Hepatocyte (in vitro differentiated cells): ENCODE measurements around the gene ZCWPW2. TPM values are rescaled to one million over a fixed set of nuclear protein-coding genes. Genes with fewer than 3 reads are reported as not detected.
A peak's percentile ranks its signal among the peaks of the same experiment; 100 is the strongest.

Source experiments
- DNase-seq: peaks from one replicate; pipeline ENCODE4 v3.0.0-alpha.2; 2016; ENCODE audit warnings: low spot score
- H2AFZ ChIP-seq: fragments of 200-600 bp; sonication (generic); 2 replicates; pipeline ENCODE4 v1.6.0; 2016; ENCODE audit warnings: antibody characterized with exemption, mild to moderate bottlenecking
- H3K27ac ChIP-seq: fragments of 200-600 bp; sonication (generic); 2 replicates; pipeline ENCODE4 v1.5.1; 2016; ENCODE audit warnings: mild to moderate bottlenecking
- H3K27me3 ChIP-seq: fragments of 200-600 bp; sonication (generic); 2 replicates; pipeline ENCODE4 v1.6.1; 2016
- H3K36me3 ChIP-seq: fragments of 200-600 bp; sonication (generic); replicated peaks from 2 replicates; pipeline ENCODE4 v1.5.1; 2016; ENCODE audit warnings: low read depth; ENCODE audit not compliant: insufficient read depth
- H3K4me1 ChIP-seq: fragments of 200-600 bp; sonication (generic); 2 replicates; pipeline ENCODE4 v1.5.1; 2016; ENCODE audit warnings: mild to moderate bottlenecking, moderate library complexity; ENCODE audit not compliant: insufficient read depth
- H3K4me2 ChIP-seq: fragments of 200-600 bp; sonication (generic); 2 replicates; pipeline ENCODE4 v1.6.0; 2016
- H3K4me3 ChIP-seq: fragments of 200-600 bp; sonication (generic); 2 replicates; pipeline ENCODE4 v1.5.1; 2016; ENCODE audit warnings: mild to moderate bottlenecking
- H3K79me2 ChIP-seq: fragments of 200-600 bp; sonication (generic); 2 replicates; pipeline ENCODE4 v1.6.0; 2017; ENCODE audit warnings: mild to moderate bottlenecking
- H3K9me2 ChIP-seq: fragments of 200-600 bp; sonication (generic); replicated peaks from 2 replicates; pipeline ENCODE4 v1.6.0; 2017; ENCODE audit warnings: mild to moderate bottlenecking; ENCODE audit not compliant: insufficient read depth
- H3K9me3 ChIP-seq: fragments of 200-600 bp; sonication (generic); 2 replicates; pipeline ENCODE4 v1.5.1; 2016; ENCODE audit warnings: low read depth, mild to moderate bottlenecking
- H4K20me1 ChIP-seq: fragments of 200-600 bp; sonication (generic); 2 replicates; pipeline ENCODE4 v1.6.0; 2016; ENCODE audit warnings: mild to moderate bottlenecking; ENCODE audit not compliant: insufficient read depth, poor library complexity, severe bottlenecking
- EZH2 ChIP-seq: fragments of 200-600 bp; sonication (generic); IDR thresholded peaks from 2 replicates; pipeline ENCODE4 v1.6.1; 2016; ENCODE audit warnings: antibody characterized with exemption, mild to moderate bottlenecking, borderline replicate concordance
- EZH2phosphoT487 ChIP-seq: fragments of 200-600 bp; sonication (generic); IDR thresholded peaks from one replicate; pipeline ENCODE4 v1.6.1; 2018; ENCODE audit warnings: antibody characterized with exemption, mild to moderate bottlenecking, low read depth, moderate library complexity; ENCODE audit not compliant: unreplicated experiment, severe bottlenecking
- WGBS: methylation state at CpG from one replicate; pipeline ENCODE4 v1.1.6; 2016; ENCODE audit warnings: low lambda C conversion rate; ENCODE audit errors: missing lambda C conversion rate; 5-methylcytosine and 5-hydroxymethylcytosine counted together
- polyA plus RNA-seq: library from polyadenylated mRNA; unstranded; fragments of >200 nt; fragmentation: Nextera tagmentation; extraction: Ambion mirVana; gene quantifications from 2 replicates; pipeline ENCODE4 v1.2.1, GENCODE V29; 2016
- total RNA-seq: library from RNA; depleted of rRNA; stranded (reverse); fragments of >200 nt; gene quantifications from 2 replicates; pipeline ENCODE4 v1.2.3, GENCODE V29; 2014
- TF ChIP-seq, protein P1 (sequence below): fragments of 200-600 bp; sonication (generic); IDR thresholded peaks from 2 replicates; pipeline ENCODE4 v1.5.1; 2016; ENCODE audit warnings: antibody characterized with exemption, mild to moderate bottlenecking; ENCODE audit not compliant: poor library complexity

ZCWPW2 gene
- total and polyA plus RNA-seq, 2 experiments from 2014 or later = 0.77 to 1.8 TPM

DNA sequence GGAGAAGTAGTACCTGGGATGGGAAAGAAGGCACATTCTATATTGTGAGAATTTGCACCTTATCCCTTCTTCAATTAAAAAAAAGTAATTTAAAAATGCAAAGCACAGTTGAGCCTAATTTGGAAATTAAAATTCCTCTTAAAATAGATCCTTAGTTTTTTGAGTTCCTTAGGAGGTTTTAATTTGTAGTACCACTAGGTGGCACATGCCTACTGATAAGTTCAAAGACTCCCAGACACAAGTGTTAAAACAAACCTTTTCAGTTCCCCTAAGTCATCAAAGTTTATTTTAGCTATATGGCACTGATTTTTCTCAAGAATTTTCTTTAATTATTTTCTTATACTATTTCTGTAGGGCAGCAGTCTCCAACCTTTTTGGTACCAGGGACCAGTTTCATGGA, 127.7 kb downstream of the ZCWPW2 start:
- no peak overlapping the region for H3K4me3 ChIP-seq
- H3K27me3 ChIP-seq = no peaks in the 10 kb centered on the region
- H3K9me3 ChIP-seq = no peaks in the 10 kb centered on the region
- H3K36me3 ChIP-seq = no peaks in the 10 kb centered on the region
- H3K27ac ChIP-seq = no peak overlapping the region
- H3K79me2 ChIP-seq = no peaks in the 10 kb centered on the region
- no peaks in the 10 kb centered on the region for H3K4me1 ChIP-seq
- peak; percentile 71 for DNase-seq
- no peak overlapping the region for H3K4me2 ChIP-seq
- no peaks in the 10 kb centered on the region for H3K9me2 ChIP-seq
- H2AFZ ChIP-seq = no peak overlapping the region
- no peaks in the 10 kb centered on the region for H4K20me1 ChIP-seq
- TF ChIP-seq EZH2phosphoT487 (no peak), EZH2 (no peak)
- TF ChIP-seq, protein P1, sequence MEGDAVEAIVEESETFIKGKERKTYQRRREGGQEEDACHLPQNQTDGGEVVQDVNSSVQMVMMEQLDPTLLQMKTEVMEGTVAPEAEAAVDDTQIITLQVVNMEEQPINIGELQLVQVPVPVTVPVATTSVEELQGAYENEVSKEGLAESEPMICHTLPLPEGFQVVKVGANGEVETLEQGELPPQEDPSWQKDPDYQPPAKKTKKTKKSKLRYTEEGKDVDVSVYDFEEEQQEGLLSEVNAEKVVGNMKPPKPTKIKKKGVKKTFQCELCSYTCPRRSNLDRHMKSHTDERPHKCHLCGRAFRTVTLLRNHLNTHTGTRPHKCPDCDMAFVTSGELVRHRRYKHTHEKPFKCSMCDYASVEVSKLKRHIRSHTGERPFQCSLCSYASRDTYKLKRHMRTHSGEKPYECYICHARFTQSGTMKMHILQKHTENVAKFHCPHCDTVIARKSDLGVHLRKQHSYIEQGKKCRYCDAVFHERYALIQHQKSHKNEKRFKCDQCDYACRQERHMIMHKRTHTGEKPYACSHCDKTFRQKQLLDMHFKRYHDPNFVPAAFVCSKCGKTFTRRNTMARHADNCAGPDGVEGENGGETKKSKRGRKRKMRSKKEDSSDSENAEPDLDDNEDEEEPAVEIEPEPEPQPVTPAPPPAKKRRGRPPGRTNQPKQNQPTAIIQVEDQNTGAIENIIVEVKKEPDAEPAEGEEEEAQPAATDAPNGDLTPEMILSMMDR = peak; percentile 73

DNA sequence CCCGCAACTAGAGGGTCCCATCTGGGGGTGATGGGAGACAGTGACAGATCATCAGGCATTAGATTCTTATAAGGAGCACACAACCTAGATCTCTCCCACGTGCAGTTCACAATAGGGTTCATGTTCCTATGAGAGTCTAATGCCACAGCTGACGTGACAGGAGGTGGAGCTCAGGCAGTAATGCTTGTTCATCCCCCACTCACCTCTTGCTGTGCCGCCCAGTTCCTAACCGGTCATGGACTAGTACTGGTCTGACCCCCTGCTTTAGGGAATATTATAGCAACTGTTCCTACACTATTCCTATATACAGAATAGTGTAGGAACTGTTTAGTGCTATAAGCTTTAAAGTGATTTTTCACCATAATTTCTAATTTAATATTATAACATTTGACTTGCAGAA, 128.2 kb downstream of the ZCWPW2 start:
- Histone ChIP-seq H3K79me2 (no peaks in the 10 kb centered on the region), H2AFZ (no peak overlapping the region), H3K4me1 (no peaks in the 10 kb centered on the region), H4K20me1 (no peaks in the 10 kb centered on the region), H3K9me3 (no peaks in the 10 kb centered on the region), H3K36me3 (no peaks in the 10 kb centered on the region), H3K4me3 (no peak overlapping the region), H3K27me3 (no peaks in the 10 kb centered on the region), H3K27ac (no peak overlapping the region), H3K4me2 (no peak overlapping the region), H3K9me2 (no peaks in the 10 kb centered on the region)
- 84% methylated on average over 5 of the region's 5 CpGs for WGBS
- DNase-seq = no peak
- TF ChIP-seq, protein P1 = no peak
- TF ChIP-seq EZH2phosphoT487 = no peak
- TF ChIP-seq EZH2 = no peak

DNA sequence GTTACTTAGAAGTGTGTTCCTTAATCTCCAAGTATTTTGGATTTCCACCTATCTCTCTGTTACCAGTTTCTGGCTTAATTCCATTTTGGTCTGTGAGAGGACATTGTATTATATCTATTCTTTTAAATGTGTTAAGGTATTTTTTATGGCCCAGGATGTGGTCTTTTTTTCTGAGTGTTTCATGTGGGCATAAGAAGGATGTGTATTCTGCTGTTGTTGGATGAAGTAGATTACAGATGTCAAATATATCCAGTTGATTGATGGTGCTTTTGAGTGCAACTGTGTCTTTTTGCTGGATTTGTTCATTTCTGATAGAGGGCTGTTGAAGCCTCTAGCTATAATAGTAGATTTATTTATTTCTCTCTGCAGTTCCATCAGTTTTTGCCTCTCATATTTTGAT, 136.6 kb downstream of the ZCWPW2 start:
- H3K9me3 ChIP-seq = peaks cover 4% of the 10 kb centered on the region
- TF ChIP-seq EZH2phosphoT487 = no peak
- no peak for TF ChIP-seq EZH2
- TF ChIP-seq, protein P1 = no peak

DNA sequence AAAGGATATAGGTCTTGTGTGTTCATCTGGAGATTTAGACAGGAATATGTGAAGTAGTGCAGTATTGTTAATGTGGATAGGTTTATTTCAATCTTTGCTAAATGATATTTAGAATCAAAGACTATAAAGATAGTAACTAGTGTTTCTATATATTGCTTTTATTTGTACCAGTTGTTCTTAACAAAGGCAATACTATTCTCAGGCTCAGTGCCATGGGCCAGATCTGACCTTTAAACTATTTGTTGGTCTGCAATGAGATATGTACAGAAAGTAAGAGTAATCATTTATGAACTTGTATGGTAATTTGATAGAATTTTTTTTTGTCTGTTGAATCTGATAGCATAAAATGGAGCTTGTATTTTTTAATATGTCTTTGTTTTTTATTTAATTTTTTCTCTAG, 146.8 kb downstream of the ZCWPW2 start:
- no peak for DNase-seq
- Histone ChIP-seq H3K9me3 (no peaks in the 10 kb centered on the region), H3K36me3 (no peaks in the 10 kb centered on the region), H4K20me1 (no peaks in the 10 kb centered on the region), H3K27me3 (no peaks in the 10 kb centered on the region), H3K4me2 (no peak overlapping the region), H2AFZ (no peak overlapping the region), H3K27ac (no peak overlapping the region), H3K9me2 (no peaks in the 10 kb centered on the region), H3K4me1 (no peaks in the 10 kb centered on the region), H3K4me3 (no peak overlapping the region), H3K79me2 (no peaks in the 10 kb centered on the region)
- TF ChIP-seq EZH2phosphoT487 (no peak), EZH2 (no peak)
- TF ChIP-seq, protein P1 = no peak

More for the DNA sequence above, 136.6 kb downstream of the ZCWPW2 start:
- Histone ChIP-seq H3K4me2 (no peak overlapping the region), H3K27me3 (no peaks in the 10 kb centered on the region), H3K36me3 (no peaks in the 10 kb centered on the region), H3K4me1 (no peaks in the 10 kb centered on the region), H3K9me2 (no peaks in the 10 kb centered on the region), H3K27ac (no peak overlapping the region), H3K79me2 (no peaks in the 10 kb centered on the region), H2AFZ (no peak overlapping the region), H3K4me3 (no peak overlapping the region), H4K20me1 (no peaks in the 10 kb centered on the region)
- no peak for DNase-seq
